GM10847 (cell line): ENCODE measurements around the gene SLC47A2.

Experiments used
- POLR2A ChIP-seq: IDR thresholded peaks from 2 replicates; pipeline ENCODE4 v1.6.1; 2011; ENCODE audit not compliant: insufficient read length; ENCODE audit errors: extremely low read depth

Gene SLC47A2

GRCh38 chr17:19752216-19753050 lies 36.0 kb upstream of the SLC47A2 start:
- no peak for TF ChIP-seq POLR2A

- TF ChIP-seq POLR2A = no peak
Observed at GRCh38 chr17:19750835-19751234, 34.5 kb upstream of the SLC47A2 start.

- TF ChIP-seq POLR2A = no peak
Observed at GRCh38 chr17:19750020-19750572, 33.7 kb upstream of the SLC47A2 start.

GRCh38 chr17:19748807-19749193 lies 32.4 kb upstream of the SLC47A2 start:
- no peak for TF ChIP-seq POLR2A

GRCh38 chr17:19747829-19748806 lies 31.7 kb upstream of the SLC47A2 start, which contains the start of gene ALDH3A1:
TSS of gene ALDH3A1 (minus strand) at chr17:19748298. CDS start at chr17:19745129, 3,169 bp downstream.
- TF ChIP-seq POLR2A = no peak

- no peak for TF ChIP-seq POLR2A
Observed at GRCh38 chr17:19747159-19747719, 30.9 kb upstream of the SLC47A2 start.

- no peak for TF ChIP-seq POLR2A
Observed at GRCh38 chr17:19746517-19746916, 30.1 kb upstream of the SLC47A2 start.

- no peak for TF ChIP-seq POLR2A
Observed at GRCh38 chr17:19744922-19745757, 28.8 kb upstream of the SLC47A2 start.

- TF ChIP-seq POLR2A = no peak
Observed at GRCh38 chr17:19744492-19744891, 28.1 kb upstream of the SLC47A2 start.

- TF ChIP-seq POLR2A = no peak
Observed at GRCh38 chr17:19743101-19744100, 27.0 kb upstream of the SLC47A2 start.

- TF ChIP-seq POLR2A = no peak
Observed at GRCh38 chr17:19742495-19742894, 26.1 kb upstream of the SLC47A2 start.

- TF ChIP-seq POLR2A = no peak
Observed at GRCh38 chr17:19741832-19742457, 25.6 kb upstream of the SLC47A2 start.

- TF ChIP-seq POLR2A = no peak
Observed at GRCh38 chr17:19740933-19741332, 24.5 kb upstream of the SLC47A2 start.
